Activated CD8-positive, alpha-beta T cell treated with anti-CD3 and anti-CD28 coated beads for 36 hours (primary cell): ENCODE measurements around the gene LRRK1. TPM values are rescaled to one million over a fixed set of nuclear protein-coding genes. Genes with fewer than 3 reads are reported as not detected.

Experiments
- ATAC-seq: fragments of 200-7000 bp; cut with Tn5 transposase; one replicate; pipeline ENCODE4 v1.10.0; 2021; ENCODE audit warnings: mild to moderate bottlenecking, moderate library complexity
- CTCF ChIA-PET: fragments of 350-600 bp; sonication (Branson Sonifier 250); formaldehyde crosslinking; loops from one replicate; lab custom pipeline; 2021; ENCODE audit warnings: antibody characterized with exemption; lab: Charles Lee
- POLR2A ChIA-PET: fragments of 350-600 bp; sonication (Branson Sonifier 250); formaldehyde crosslinking; loops from one replicate; lab custom pipeline; 2021; ENCODE audit warnings: antibody characterized with exemption; lab: Charles Lee
- DNase-seq: peaks from one replicate; pipeline ENCODE4 v3.0.0-alpha.2; 2020
- H3K27ac Mint-ChIP-seq: one replicate; pipeline ENCODE4 v1.8.0; 2021; ENCODE audit warnings: mild to moderate bottlenecking, mixed read lengths
- H3K27me3 Mint-ChIP-seq: one replicate; pipeline ENCODE4 v1.8.0; 2021; ENCODE audit warnings: mixed read lengths
- H3K36me3 Mint-ChIP-seq: one replicate; pipeline ENCODE4 v1.8.0; 2021; ENCODE audit warnings: low read depth, mixed read lengths
- H3K4me1 Mint-ChIP-seq: one replicate; pipeline ENCODE4 v1.8.0; 2021; ENCODE audit warnings: low read depth, mixed read lengths
- H3K4me3 Mint-ChIP-seq: one replicate; pipeline ENCODE4 v1.8.0; 2021; ENCODE audit warnings: mild to moderate bottlenecking, moderate library complexity, mixed read lengths
- H3K9me3 Mint-ChIP-seq: one replicate; pipeline ENCODE4 v1.8.0; 2021; ENCODE audit warnings: mixed read lengths
- intact Hi-C: fragments of 100-400 bp; cut with micrococcal nuclease; formaldehyde crosslinking; loops from one replicate; pipeline ENCODE4 v1.10.0; 2022
- total RNA-seq, 2 experiments: library from RNA; stranded (reverse); gene quantifications; one replicate each; pipeline ENCODE4 v1.2.3, GENCODE V29; 2021
- TF ChIP-seq, protein P1 (sequence below): fragments of 200-600 bp; IDR thresholded peaks from one replicate; pipeline ENCODE4 v1.8.0; 2022; ENCODE audit warnings: antibody characterized with exemption, mild to moderate bottlenecking

Gene LRRK1
- total RNA-seq, 2 experiments from 2014 or later, result 0.50 to 0.83 TPM

DNA sequence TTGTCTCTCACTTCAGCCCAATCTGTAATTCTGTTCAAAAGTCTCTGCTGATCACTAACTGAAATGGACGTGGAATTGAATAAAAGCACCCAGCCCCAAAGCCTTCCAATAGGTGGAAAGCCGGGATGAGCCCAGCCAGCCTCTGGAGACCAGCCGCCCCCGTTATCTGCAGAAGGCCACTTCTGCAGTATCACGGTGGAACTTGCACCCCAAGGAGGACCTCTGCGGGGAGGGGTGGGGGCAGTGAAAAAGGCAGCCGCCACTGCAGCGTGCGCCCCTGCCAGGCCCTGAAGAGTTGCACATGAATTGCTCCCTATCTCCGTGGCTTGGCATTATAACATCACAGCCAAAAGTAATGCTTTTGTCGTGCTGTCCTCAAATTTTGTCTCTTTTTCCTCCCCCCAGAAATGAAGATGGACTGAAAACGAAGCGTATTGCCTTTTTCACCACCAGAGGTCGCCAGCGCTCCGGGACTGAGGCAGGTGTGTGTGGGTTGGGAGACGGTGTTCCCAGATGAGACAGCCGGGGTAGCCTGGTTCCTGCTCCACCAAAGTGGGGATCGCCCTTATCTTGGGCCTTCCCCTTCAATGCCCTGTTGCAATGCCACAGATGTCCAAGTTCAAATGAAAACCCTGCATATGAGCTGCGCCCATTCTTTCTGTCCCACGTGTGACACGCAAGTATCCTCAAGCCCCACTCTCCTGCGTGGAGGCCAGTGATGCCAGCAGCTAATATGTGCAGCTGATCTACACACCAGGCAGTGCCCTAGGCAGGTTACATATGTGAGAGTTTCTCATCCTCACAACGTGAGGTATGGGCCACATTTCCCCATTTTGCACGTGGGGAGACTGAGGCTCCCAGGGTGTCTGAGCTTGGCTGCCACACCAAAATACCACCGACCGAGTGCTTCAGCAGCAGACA lies 96.0 kb downstream of the LRRK1 start:
- no peaks in the 10 kb centered on the region for H3K4me1 Mint-ChIP-seq
- intact Hi-C loops, result loop anchor here (2.0 kb wide), 1 partner anchor 242 kb away; no protein-coding TSS in a partner anchor
- ChIA-PET CTCF (interaction anchor here (0.6 to 2.4 kb wide), 38 partner anchors 8 to 633 kb away, joined by 3 to 69 read pairs (median 4); partner anchors contain the start of gene CHSY1), POLR2A (interaction anchor here (0.6 kb wide), 1 partner anchor 666 kb away, joined by 3 read pairs; no protein-coding TSS in a partner anchor)
- H3K27ac Mint-ChIP-seq, result no peak overlapping the region
- peak; percentile 79 for DNase-seq
- TF ChIP-seq, protein P1, sequence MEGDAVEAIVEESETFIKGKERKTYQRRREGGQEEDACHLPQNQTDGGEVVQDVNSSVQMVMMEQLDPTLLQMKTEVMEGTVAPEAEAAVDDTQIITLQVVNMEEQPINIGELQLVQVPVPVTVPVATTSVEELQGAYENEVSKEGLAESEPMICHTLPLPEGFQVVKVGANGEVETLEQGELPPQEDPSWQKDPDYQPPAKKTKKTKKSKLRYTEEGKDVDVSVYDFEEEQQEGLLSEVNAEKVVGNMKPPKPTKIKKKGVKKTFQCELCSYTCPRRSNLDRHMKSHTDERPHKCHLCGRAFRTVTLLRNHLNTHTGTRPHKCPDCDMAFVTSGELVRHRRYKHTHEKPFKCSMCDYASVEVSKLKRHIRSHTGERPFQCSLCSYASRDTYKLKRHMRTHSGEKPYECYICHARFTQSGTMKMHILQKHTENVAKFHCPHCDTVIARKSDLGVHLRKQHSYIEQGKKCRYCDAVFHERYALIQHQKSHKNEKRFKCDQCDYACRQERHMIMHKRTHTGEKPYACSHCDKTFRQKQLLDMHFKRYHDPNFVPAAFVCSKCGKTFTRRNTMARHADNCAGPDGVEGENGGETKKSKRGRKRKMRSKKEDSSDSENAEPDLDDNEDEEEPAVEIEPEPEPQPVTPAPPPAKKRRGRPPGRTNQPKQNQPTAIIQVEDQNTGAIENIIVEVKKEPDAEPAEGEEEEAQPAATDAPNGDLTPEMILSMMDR, result peak; percentile 94
- H3K4me3 Mint-ChIP-seq, result no peak overlapping the region
- H3K36me3 Mint-ChIP-seq, result no peaks in the 10 kb centered on the region
- H3K9me3 Mint-ChIP-seq, result no peaks in the 10 kb centered on the region
- H3K27me3 Mint-ChIP-seq, result peaks cover 2% of the 10 kb centered on the region
- ATAC-seq, result peak; percentile 66

DNA sequence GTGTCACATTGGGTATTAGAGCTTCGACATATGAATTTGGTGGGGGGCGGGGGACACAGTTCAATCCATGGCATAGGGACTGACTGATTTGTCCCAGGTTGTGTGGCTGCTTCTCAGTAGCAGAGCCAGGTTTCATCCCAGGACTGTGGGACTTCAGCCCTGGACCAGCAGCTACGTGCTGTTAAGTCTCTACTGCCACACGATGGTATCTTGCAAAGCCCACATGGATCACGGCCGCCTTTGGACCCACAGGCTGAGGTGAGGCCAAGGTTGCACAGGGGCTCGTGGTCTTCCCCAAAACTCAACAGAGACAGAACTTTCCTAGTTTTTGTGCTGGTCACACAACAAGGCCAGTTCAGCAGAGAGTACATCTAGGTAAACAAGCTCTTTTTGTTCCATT lies 97.4 kb downstream of the LRRK1 start:
- Mint-ChIP-seq H3K36me3 (no peaks in the 10 kb centered on the region), H3K9me3 (no peaks in the 10 kb centered on the region), H3K4me1 (no peaks in the 10 kb centered on the region), H3K27me3 (peaks cover 2% of the 10 kb centered on the region), H3K4me3 (no peak overlapping the region), H3K27ac (no peak overlapping the region)
- DNase-seq, result no peak
- TF ChIP-seq, protein P1, result no peak
- intact Hi-C loops, result no loop called here
- ATAC-seq, result no peak
- ChIA-PET POLR2A (no interaction called here), CTCF (interaction anchor here (0.8 to 2.4 kb wide), 23 partner anchors 9 to 294 kb away, joined by 3 to 69 read pairs (median 5); partner anchors contain the start of gene CHSY1)

DNA sequence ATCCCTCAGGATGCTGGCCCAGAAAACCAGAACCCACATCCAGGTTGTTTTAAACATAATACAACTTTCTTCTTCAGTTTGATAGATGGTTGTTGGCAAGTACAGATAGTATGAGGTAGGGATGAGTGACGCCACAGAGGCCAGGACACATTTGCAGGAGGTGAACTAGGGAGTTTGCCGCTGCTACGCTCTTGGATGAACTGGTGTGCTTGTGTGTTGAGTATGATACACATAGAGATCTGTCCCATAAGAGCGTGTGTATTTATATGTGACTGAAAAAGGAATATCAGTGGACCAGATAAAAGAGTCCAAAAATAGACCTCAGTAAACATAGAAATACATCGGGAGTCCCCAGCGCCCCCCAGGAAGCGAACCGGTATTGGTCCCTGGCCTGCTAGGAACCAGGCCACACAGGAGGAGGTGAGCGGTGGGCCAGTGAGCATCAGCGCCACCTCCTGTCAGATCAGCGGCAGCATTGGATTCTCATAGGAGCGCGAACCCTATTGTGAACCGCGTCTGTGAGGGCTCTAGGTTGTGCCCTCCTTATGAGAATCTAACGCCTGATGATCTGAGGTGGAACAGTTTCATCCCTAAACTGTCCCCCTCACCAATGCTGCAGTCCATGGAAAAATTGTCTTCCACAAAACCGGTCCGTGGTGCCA lies 98.1 kb downstream of the LRRK1 start:
- H3K4me3 Mint-ChIP-seq, result no peak overlapping the region

DNA sequence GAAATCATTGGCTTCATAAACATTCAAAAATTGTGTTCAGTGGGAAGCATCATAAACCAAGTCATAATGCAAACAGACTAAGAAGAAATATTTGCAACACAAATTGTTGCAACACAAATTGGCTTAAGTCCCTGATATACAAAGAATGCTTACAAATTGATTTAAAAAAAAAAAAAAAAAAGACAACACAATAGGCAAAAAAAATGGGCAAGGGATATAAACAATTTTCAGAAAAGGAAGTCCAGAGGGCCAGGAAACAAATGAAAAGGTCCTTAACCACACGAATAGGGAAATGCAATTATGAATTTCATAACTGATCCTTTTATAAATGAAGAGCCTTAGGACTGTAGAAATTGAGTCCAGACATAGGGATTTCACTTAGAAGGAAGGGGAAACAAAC lies 98.9 kb downstream of the LRRK1 start:
- POLR2A ChIA-PET, result no interaction called here
- DNase-seq (no peak), ATAC-seq (no peak)
- H3K9me3 Mint-ChIP-seq, result no peaks in the 10 kb centered on the region
- H3K4me1 Mint-ChIP-seq, result no peaks in the 10 kb centered on the region
- H3K27me3 Mint-ChIP-seq, result peaks cover 2% of the 10 kb centered on the region
- CTCF ChIA-PET, result interaction anchor here (6.9 kb wide), 1 partner anchor 9 kb away, joined by 77 read pairs; no protein-coding TSS in a partner anchor
- no peaks in the 10 kb centered on the region for H3K36me3 Mint-ChIP-seq
- TF ChIP-seq, protein P1, result no peak
- H3K27ac Mint-ChIP-seq, result no peak overlapping the region
- no peak overlapping the region for H3K4me3 Mint-ChIP-seq
- intact Hi-C loops, result no loop called here

More for the DNA sequence above, 98.1 kb downstream of the LRRK1 start:
- Mint-ChIP-seq H3K27me3 (peaks cover 2% of the 10 kb centered on the region), H3K36me3 (no peaks in the 10 kb centered on the region), H3K4me1 (no peaks in the 10 kb centered on the region), H3K9me3 (no peaks in the 10 kb centered on the region), H3K27ac (no peak overlapping the region)
- ChIA-PET CTCF (interaction anchor here (0.8 to 2.4 kb wide), 15 partner anchors 10 to 293 kb away, joined by 3 to 69 read pairs (median 5); partner anchors contain the start of gene CHSY1), POLR2A (no interaction called here)
- peak; percentile 12 for DNase-seq
- no peak for ATAC-seq
- intact Hi-C loops, result no loop called here
- TF ChIP-seq, protein P1, result peak; percentile 20
